ENCODE measurements around the gene NCAPD3. TPM values are rescaled to one million over a fixed set of nuclear protein-coding genes. Genes with fewer than 3 reads are reported as not detected.

NCAPD3 gene
- total and polyA plus RNA-seq, 2 donors (not counting 1 experiment from before 2014, with no cell fraction given) = 12.9 to 32.2 TPM

GRCh38 chr11:134226806-134227325 is 3.1 kb upstream of the NCAPD3 start:
- Mint-ChIP-seq H3K4me3 (no peak overlapping the region), H3K27me3 (peaks cover 27% of the 10 kb centered on the region), H3K9me3 (ENCODE audit: insufficient read depth) (no peaks in the 10 kb centered on the region), H3K4me1 (peaks cover 69% of the 10 kb centered on the region), H3K27ac (no peak overlapping the region)
- H3K27ac ChIP-seq (ENCODE audit: low read length in 2 of 2) = no peak overlapping the region
- H3K4me2 ChIP-seq (replicated peaks; ENCODE audit: low read depth, low read length, poor library complexity, severe bottlenecking) = no peak overlapping the region
- H3K36me3 ChIP-seq (replicated peaks in 1 of 2; ENCODE audit: control extremely low read depth in 1 of 2, control insufficient read depth in 1 of 2, extremely low read depth in 1 of 2, insufficient read depth in 2 of 2, low read length in 1 of 2) = no peaks in the 10 kb centered on the region
- H3K79me2 ChIP-seq (ENCODE audit: control insufficient read depth, insufficient read depth, low read length) = peaks cover 57% of the 10 kb centered on the region
- H3K9ac ChIP-seq (ENCODE audit: low read length) = no peak overlapping the region
- intact Hi-C loops (cut with micrococcal nuclease) = no loop called here
- ChIA-PET POLR2A (interaction anchor here (0.5 kb wide), 1 partner anchor 27 kb away, joined by 3 read pairs; no protein-coding TSS in a partner anchor), CTCF (interaction anchor here (0.7 to 5.3 kb wide), 2 partner anchors 14 to 17 kb away, joined by 3 to 32 read pairs; no protein-coding TSS in a partner anchor)
- no peak overlapping the region for H2AFZ ChIP-seq (ENCODE audit: insufficient read depth, low read depth, low read length, poor library complexity, severe bottlenecking)
- no peaks in the 10 kb centered on the region for H3K9me3 ChIP-seq (ENCODE audit: control extremely low read depth in 1 of 3, control insufficient read depth in 2 of 3, insufficient read depth in 1 of 3, low read length in 2 of 3)
- WGBS (ENCODE audit: insufficient coverage) = 69% methylated on average over 4 of the region's 5 CpGs
- DNase-seq (no peak), ATAC-seq (ENCODE audit: low read depth) (no peak)
- H3K27me3 ChIP-seq (replicated peaks in 1 of 4; ENCODE audit: control extremely low read depth in 1 of 4, control insufficient read depth in 3 of 4, insufficient read depth in 4 of 4, low read length in 3 of 4) = peaks cover 0 to 44% (median 29%) of the 10 kb centered on the region in 4 experiments
- H3K4me1 ChIP-seq (ENCODE audit: control insufficient read depth in 2 of 2, insufficient read depth in 2 of 2, low read length in 2 of 2) = peaks cover 62 to 72% of the 10 kb centered on the region in 2 donors
- TF ChIP-seq EZH2 (IDR thresholded peaks at IDR 0.05; ENCODE audit: borderline replicate concordance, insufficient read depth, low read depth, low read length, poor library complexity, severe bottlenecking) = no peak
- no peak for TF ChIP-seq CTCF (IDR thresholded peaks at IDR 0.05)
- H4K20me1 ChIP-seq (ENCODE audit: control insufficient read depth, insufficient read depth, low read length, poor library complexity, severe bottlenecking) = peaks cover 66% of the 10 kb centered on the region
- no peak overlapping the region for H3K4me3 ChIP-seq (ENCODE audit: control extremely low read depth in 1 of 5, extremely low read depth in 1 of 5, insufficient read depth in 1 of 5, low read depth in 2 of 5, low read length in 4 of 5)
